HEK293 (cell line): Measurements from ENCODE around the gene BAIAP3.

Source experiments
- BCL11B ChIP-seq: fragments of 450-650 bp; formaldehyde crosslinking; IDR thresholded peaks from 2 replicates; pipeline ENCODE4 v1.5.1; 2016; ENCODE audit warnings: low read depth, missing biosample characterization, missing genetic modification characterization
- INSM2 ChIP-seq: fragments of 450-650 bp; formaldehyde crosslinking; IDR thresholded peaks from 2 replicates; pipeline ENCODE4 v1.5.1; 2016; ENCODE audit warnings: missing biosample characterization, missing genetic modification characterization
- KLF8 ChIP-seq: fragments of 450-650 bp; formaldehyde crosslinking; IDR thresholded peaks from 2 replicates; pipeline ENCODE4 v1.5.1; 2016; ENCODE audit warnings: missing biosample characterization, missing genetic modification characterization
- MZF1 ChIP-seq: fragments of 450-650 bp; formaldehyde crosslinking; IDR thresholded peaks from 2 replicates; pipeline ENCODE4 v1.5.1; 2017; ENCODE audit warnings: missing biosample characterization, missing genetic modification characterization, borderline replicate concordance
- PATZ1 ChIP-seq: fragments of 450-650 bp; formaldehyde crosslinking; IDR thresholded peaks from 2 replicates; pipeline ENCODE4 v1.5.1; 2016; ENCODE audit warnings: missing biosample characterization, missing genetic modification characterization
- SCRT1 ChIP-seq: fragments of 450-650 bp; formaldehyde crosslinking; IDR thresholded peaks from 2 replicates; pipeline ENCODE4 v1.5.1; 2016; ENCODE audit warnings: missing biosample characterization, missing genetic modification characterization, borderline replicate concordance
- SP3 ChIP-seq: fragments of 450-650 bp; formaldehyde crosslinking; IDR thresholded peaks from 2 replicates; pipeline ENCODE4 v1.5.1; 2016; ENCODE audit warnings: missing biosample characterization, missing genetic modification characterization
- WT1 ChIP-seq: fragments of 450-650 bp; formaldehyde crosslinking; IDR thresholded peaks from 2 replicates; pipeline ENCODE4 v1.5.1; 2016; ENCODE audit warnings: missing biosample characterization, missing genetic modification characterization
- YY2 ChIP-seq: fragments of 450-650 bp; formaldehyde crosslinking; IDR thresholded peaks from 2 replicates; pipeline ENCODE4 v1.5.1; 2016; ENCODE audit warnings: missing biosample characterization, missing genetic modification characterization
- ZBTB1 ChIP-seq: fragments of 450-650 bp; formaldehyde crosslinking; IDR thresholded peaks from 2 replicates; pipeline ENCODE4 v1.5.1; 2016; ENCODE audit warnings: missing biosample characterization, missing genetic modification characterization
- ZNF112 ChIP-seq: fragments of 450-650 bp; formaldehyde crosslinking; IDR thresholded peaks from 2 replicates; pipeline ENCODE4 v1.5.0; 2017; ENCODE audit warnings: missing biosample characterization, missing genetic modification characterization
- ZNF121 ChIP-seq: fragments of 450-650 bp; formaldehyde crosslinking; IDR thresholded peaks from 2 replicates; pipeline ENCODE4 v1.5.1; 2016; ENCODE audit warnings: missing biosample characterization, missing genetic modification characterization
- ZNF132 ChIP-seq: fragments of 450-650 bp; formaldehyde crosslinking; IDR thresholded peaks from 2 replicates; pipeline ENCODE4 v1.5.1; 2017; ENCODE audit warnings: missing biosample characterization, missing genetic modification characterization, borderline replicate concordance
- ZNF146 ChIP-seq: fragments of 450-650 bp; formaldehyde crosslinking; IDR thresholded peaks from 2 replicates; pipeline ENCODE4 v1.5.1; 2016; ENCODE audit warnings: missing biosample characterization, missing genetic modification characterization
- ZNF155 ChIP-seq: fragments of 450-650 bp; formaldehyde crosslinking; IDR thresholded peaks from 2 replicates; pipeline ENCODE4 v1.5.1; 2016; ENCODE audit warnings: missing biosample characterization, missing genetic modification characterization
- ZNF175 ChIP-seq: fragments of 450-650 bp; formaldehyde crosslinking; IDR thresholded peaks from 2 replicates; pipeline ENCODE4 v1.5.1; 2016; ENCODE audit warnings: missing biosample characterization, missing genetic modification characterization
- ZNF19 ChIP-seq: fragments of 450-650 bp; formaldehyde crosslinking; IDR thresholded peaks from 2 replicates; pipeline ENCODE4; 2016; ENCODE audit warnings: missing biosample characterization, missing genetic modification characterization, low read depth
- ZNF214 ChIP-seq: fragments of 450-650 bp; formaldehyde crosslinking; IDR thresholded peaks from 2 replicates; pipeline ENCODE4 v1.5.1; 2017; ENCODE audit warnings: missing biosample characterization, mild to moderate bottlenecking, missing genetic modification characterization, borderline replicate concordance
- ZNF24 ChIP-seq: fragments of 450-650 bp; formaldehyde crosslinking; IDR thresholded peaks from 2 replicates; pipeline ENCODE4 v1.5.1; 2016; ENCODE audit warnings: missing biosample characterization, missing genetic modification characterization
- ZNF274 ChIP-seq, 2 experiments: fragments of 200-500 bp in 1 of 2; fragments of 450-650 bp in 1 of 2; sonication (Bioruptor generic) in 1 of 2; formaldehyde crosslinking in 1 of 2; IDR thresholded peaks; 2 replicates each; pipeline versions ENCODE4 v1.5.1 to v1.6.1; 2014 to 2016; ENCODE audit warnings: borderline replicate concordance in 1 of 2, inconsistent platforms in 1 of 2, low read length in 1 of 2, missing biosample characterization in 1 of 2, missing genetic modification characterization in 1 of 2
- ZNF302 ChIP-seq: fragments of 450-650 bp; formaldehyde crosslinking; IDR thresholded peaks from 2 replicates; pipeline ENCODE4 v1.5.1; 2016; ENCODE audit warnings: missing biosample characterization, missing genetic modification characterization, low read depth
- ZNF350 ChIP-seq: fragments of 450-650 bp; formaldehyde crosslinking; IDR thresholded peaks from 2 replicates; pipeline ENCODE4 v1.5.0; 2017; ENCODE audit warnings: missing biosample characterization, mild to moderate bottlenecking, missing genetic modification characterization
- ZNF521 ChIP-seq: fragments of 450-650 bp; formaldehyde crosslinking; IDR thresholded peaks from 2 replicates; pipeline ENCODE4 v1.5.1; 2017; ENCODE audit warnings: missing biosample characterization, mild to moderate bottlenecking, missing genetic modification characterization
- ZNF645 ChIP-seq: fragments of 450-650 bp; formaldehyde crosslinking; IDR thresholded peaks from 2 replicates; pipeline ENCODE4; 2016; ENCODE audit warnings: missing biosample characterization, missing genetic modification characterization
- ZNF664 ChIP-seq: fragments of 450-650 bp; formaldehyde crosslinking; IDR thresholded peaks from 2 replicates; pipeline ENCODE4 v1.5.1; 2016; ENCODE audit warnings: missing biosample characterization, missing genetic modification characterization
- ZSCAN16 ChIP-seq: fragments of 450-650 bp; formaldehyde crosslinking; IDR thresholded peaks from 2 replicates; pipeline ENCODE4 v1.5.1; 2016; ENCODE audit warnings: missing biosample characterization, missing genetic modification characterization
- TF ChIP-seq, protein P1 (sequence below): fragments of 450-650 bp; formaldehyde crosslinking; IDR thresholded peaks from 2 replicates; pipeline ENCODE4 v1.5.1; 2016; ENCODE audit warnings: missing biosample characterization, missing genetic modification characterization
- TF ChIP-seq, protein P2 (sequence below): fragments of 450-650 bp; formaldehyde crosslinking; IDR thresholded peaks from 2 replicates; pipeline ENCODE4 v1.5.1; 2016; ENCODE audit warnings: missing biosample characterization, missing genetic modification characterization
- TF ChIP-seq, protein P3 (sequence below): fragments of 450-650 bp; formaldehyde crosslinking; IDR thresholded peaks from 2 replicates; pipeline ENCODE4 v1.5.0; 2017; ENCODE audit warnings: missing biosample characterization, missing genetic modification characterization, borderline replicate concordance

BAIAP3 gene

DNA sequence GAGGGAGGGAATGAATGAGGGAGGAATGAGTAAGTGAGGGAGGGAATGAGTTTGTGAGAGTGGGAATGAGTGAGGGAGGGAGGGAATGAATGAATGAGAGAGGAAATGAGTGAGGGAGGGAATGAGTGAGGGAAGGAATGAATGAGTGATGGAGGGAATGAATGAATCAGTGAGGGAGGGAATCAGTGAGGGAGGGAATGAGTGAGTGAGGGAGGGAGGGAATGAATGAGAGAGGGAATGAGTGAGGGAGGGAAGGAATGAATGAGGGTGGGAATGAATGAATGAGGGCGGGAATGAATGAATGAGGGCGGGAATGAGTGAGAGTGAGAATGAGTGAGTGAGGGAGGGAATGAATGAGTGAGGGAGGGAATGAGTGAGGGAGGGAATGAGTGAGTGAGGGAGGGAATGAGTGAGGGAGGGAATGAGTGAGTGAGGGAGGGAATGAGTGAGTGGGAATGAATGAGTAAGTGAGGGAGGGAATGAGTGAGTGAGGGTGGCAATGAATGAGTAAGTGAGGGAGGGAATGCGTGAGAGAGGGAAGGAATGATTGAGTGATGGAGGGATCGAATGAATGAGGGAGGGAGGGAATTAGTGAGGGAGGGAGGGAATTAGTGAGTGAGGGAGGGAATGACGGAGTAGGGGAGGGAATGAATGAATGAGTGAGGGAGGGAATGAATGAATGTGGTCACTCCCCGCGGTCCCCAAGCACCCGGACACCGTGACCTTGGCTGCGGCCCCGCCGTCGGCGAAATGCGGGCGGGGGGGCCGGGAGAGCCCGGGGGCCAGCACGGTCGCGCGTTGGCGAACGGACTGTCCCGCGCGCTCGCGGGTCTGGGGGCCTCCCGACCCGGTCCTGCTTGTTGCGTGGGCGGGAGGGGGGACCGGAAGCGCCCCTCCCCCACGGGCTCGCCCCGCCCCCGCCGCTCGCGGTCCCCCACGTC, 25.1 kb upstream of the BAIAP3 start (continued):
- TF ChIP-seq ZNF155 (no peak), ZNF112 (tag by site-specific recombination) (no peak), ZNF521 (no peak), ZNF302 (tag by site-specific recombination) (no peak), PATZ1 (tag by site-specific recombination) (peak; percentile 66; the same call in 1 of the 2 replicates), ZNF274 (IDR thresholded peaks at IDR 0.05; ENCODE audit: low read length) (no peak), ZNF274 (tag by site-specific recombination; IDR thresholded peaks at IDR 0.05; ENCODE audit: borderline replicate concordance) (no peak), SP3 (no peak), INSM2 (tag by site-specific recombination) (no peak; the same call in 1 of the 2 replicates), ZNF132 (tag by site-specific recombination) (no peak), ZBTB1 (tag by site-specific recombination) (0 out of 2 replicates have a peak, but pooled peaks have one; percentile 43), ZNF24 (peak; percentile 100), KLF8 (tag by site-specific recombination) (peak; percentile 19; the same call in 1 of the 2 replicates), ZNF214 (tag by site-specific recombination) (no peak), SCRT1 (tag by site-specific recombination) (no peak), ZNF645 (tag by site-specific recombination) (no peak), ZNF350 (tag by site-specific recombination) (no peak), MZF1 (tag by site-specific recombination) (peak; percentile 28; the same call in 1 of the 2 replicates), ZNF19 (tag by site-specific recombination) (no peak), WT1 (peak; percentile 63), ZNF121 (no peak), ZNF175 (no peak), ZNF146 (tag by site-specific recombination) (no peak; the same call in 1 of the 2 replicates), BCL11B (tag by site-specific recombination) (peak; percentile 85), ZSCAN16 (peak; percentile 95), ZNF664 (tag by site-specific recombination) (no peak), YY2 (no peak)
- TF ChIP-seq, protein P1, sequence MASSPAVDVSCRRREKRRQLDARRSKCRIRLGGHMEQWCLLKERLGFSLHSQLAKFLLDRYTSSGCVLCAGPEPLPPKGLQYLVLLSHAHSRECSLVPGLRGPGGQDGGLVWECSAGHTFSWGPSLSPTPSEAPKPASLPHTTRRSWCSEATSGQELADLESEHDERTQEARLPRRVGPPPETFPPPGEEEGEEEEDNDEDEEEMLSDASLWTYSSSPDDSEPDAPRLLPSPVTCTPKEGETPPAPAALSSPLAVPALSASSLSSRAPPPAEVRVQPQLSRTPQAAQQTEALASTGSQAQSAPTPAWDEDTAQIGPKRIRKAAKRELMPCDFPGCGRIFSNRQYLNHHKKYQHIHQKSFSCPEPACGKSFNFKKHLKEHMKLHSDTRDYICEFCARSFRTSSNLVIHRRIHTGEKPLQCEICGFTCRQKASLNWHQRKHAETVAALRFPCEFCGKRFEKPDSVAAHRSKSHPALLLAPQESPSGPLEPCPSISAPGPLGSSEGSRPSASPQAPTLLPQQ (tag by site-specific recombination) = no peak
- TF ChIP-seq, protein P2, sequence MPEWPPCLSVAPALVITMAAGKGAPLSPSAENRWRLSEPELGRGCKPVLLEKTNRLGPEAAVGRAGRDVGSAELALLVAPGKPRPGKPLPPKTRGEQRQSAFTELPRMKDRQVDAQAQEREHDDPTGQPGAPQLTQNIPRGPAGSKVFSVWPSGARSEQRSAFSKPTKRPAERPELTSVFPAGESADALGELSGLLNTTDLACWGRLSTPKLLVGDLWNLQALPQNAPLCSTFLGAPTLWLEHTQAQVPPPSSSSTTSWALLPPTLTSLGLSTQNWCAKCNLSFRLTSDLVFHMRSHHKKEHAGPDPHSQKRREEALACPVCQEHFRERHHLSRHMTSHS (tag by site-specific recombination) = no peak
- TF ChIP-seq, protein P3, sequence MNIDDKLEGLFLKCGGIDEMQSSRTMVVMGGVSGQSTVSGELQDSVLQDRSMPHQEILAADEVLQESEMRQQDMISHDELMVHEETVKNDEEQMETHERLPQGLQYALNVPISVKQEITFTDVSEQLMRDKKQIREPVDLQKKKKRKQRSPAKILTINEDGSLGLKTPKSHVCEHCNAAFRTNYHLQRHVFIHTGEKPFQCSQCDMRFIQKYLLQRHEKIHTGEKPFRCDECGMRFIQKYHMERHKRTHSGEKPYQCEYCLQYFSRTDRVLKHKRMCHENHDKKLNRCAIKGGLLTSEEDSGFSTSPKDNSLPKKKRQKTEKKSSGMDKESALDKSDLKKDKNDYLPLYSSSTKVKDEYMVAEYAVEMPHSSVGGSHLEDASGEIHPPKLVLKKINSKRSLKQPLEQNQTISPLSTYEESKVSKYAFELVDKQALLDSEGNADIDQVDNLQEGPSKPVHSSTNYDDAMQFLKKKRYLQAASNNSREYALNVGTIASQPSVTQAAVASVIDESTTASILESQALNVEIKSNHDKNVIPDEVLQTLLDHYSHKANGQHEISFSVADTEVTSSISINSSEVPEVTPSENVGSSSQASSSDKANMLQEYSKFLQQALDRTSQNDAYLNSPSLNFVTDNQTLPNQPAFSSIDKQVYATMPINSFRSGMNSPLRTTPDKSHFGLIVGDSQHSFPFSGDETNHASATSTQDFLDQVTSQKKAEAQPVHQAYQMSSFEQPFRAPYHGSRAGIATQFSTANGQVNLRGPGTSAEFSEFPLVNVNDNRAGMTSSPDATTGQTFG (tag by site-specific recombination) = no peak
